Vagina (tissue), 2 donors: Measurements from ENCODE around the gene CAMKK2.

ENCODE experiments used
- CTCF ChIP-seq, 3 experiments: fragments of 450-650 bp in 2 of 3; fragments of 200-600 bp in 1 of 3; sonication (generic) in 1 of 3; IDR thresholded peaks; one replicate each; pipeline ENCODE4 v1.5.1; 2017 to 2019; ENCODE audit warnings: antibody characterized with exemption in 3 of 3, mild to moderate bottlenecking in 2 of 3, moderate library complexity in 2 of 3
- POLR2A ChIP-seq, 2 donors: fragments of 450-650 bp; IDR thresholded peaks; one replicate each; pipeline ENCODE4 v1.6.1; 2017; ENCODE audit warnings: antibody characterized with exemption in 2 of 2, mild to moderate bottlenecking in 2 of 2, moderate library complexity in 2 of 2
- POLR2AphosphoS5 ChIP-seq, 2 donors: sonication (generic); formaldehyde crosslinking; IDR thresholded peaks; one replicate each; pipeline ENCODE4 v1.9.0; 2017; ENCODE audit warnings: antibody characterized with exemption in 2 of 2, mild to moderate bottlenecking in 2 of 2, low read depth in 1 of 2; ENCODE audit not compliant: insufficient read depth in 1 of 2

GRCh38 chr12:121295116-121295745 lies 1.3 kb downstream of the CAMKK2 start:
- TF ChIP-seq CTCF (IDR thresholded peaks at IDR 0.05) = no peak
- TF ChIP-seq POLR2A (IDR thresholded peaks at IDR 0.05) = no peak
- no peak for TF ChIP-seq POLR2AphosphoS5 (IDR thresholded peaks at IDR 0.05; ENCODE audit: insufficient read depth in 1 of 2, low read depth in 1 of 2)
